ENCODE data around the gene FAM227B.
A peak's percentile ranks its signal among the peaks of the same experiment; 100 is the strongest.
"Not testable (repeated sequence)": the region's sequence is repeated elsewhere in the genome, so short reads cannot be mapped to it uniquely, and the experiment has no call there.

Gene FAM227B

GRCh38 chr15:49430046-49430445, 190.6 kb downstream of the FAM227B start:
- no peak for DNase-seq

- peak; percentile 35 for DNase-seq
Measured at GRCh38 chr15:49428409-49429095, 192.1 kb downstream of the FAM227B start.

GRCh38 chr15:49427372-49427771, 193.2 kb downstream of the FAM227B start:
- no peak for DNase-seq

GRCh38 chr15:49424954-49425353, 195.7 kb downstream of the FAM227B start:
- peak; percentile 25 for DNase-seq

GRCh38 chr15:49423901-49424550, 196.6 kb downstream of the FAM227B start:
- DNase-seq = no peak

- DNase-seq = no peak
Measured at GRCh38 chr15:49423021-49423420, 197.6 kb downstream of the FAM227B start, which contains the start of gene FGF7. Gene FGF7 (plus strand): TSS chr15:49423242. CDS start chr15:49424298, 1,056 bp downstream.

- peak; percentile 41 for DNase-seq
Measured at GRCh38 chr15:49421991-49422390, 198.6 kb downstream of the FAM227B start.

- no peak for DNase-seq
Measured at GRCh38 chr15:49418811-49419210, 201.8 kb downstream of the FAM227B start.

GRCh38 chr15:49415638-49416037, 205.0 kb downstream of the FAM227B start:
- peak; percentile 86 for DNase-seq

- no peak for DNase-seq
Measured at GRCh38 chr15:49415149-49415548, 205.5 kb downstream of the FAM227B start.

GRCh38 chr15:49412797-49413196, 207.8 kb downstream of the FAM227B start:
- peak; percentile 23 for DNase-seq

GRCh38 chr15:49410641-49411040, 210.0 kb downstream of the FAM227B start:
- no peak for DNase-seq

GRCh38 chr15:49406352-49407118, 214.1 kb downstream of the FAM227B start:
- DNase-seq = no peak

- not testable (repeated sequence) for DNase-seq
Measured at GRCh38 chr15:49402515-49403296, 217.9 kb downstream of the FAM227B start.

GRCh38 chr15:49387471-49387870, 233.1 kb downstream of the FAM227B start:
- no peak for DNase-seq

- DNase-seq = peak; percentile 27
Measured at GRCh38 chr15:49383266-49383665, 237.4 kb downstream of the FAM227B start.

- DNase-seq = no peak
Measured at GRCh38 chr15:49382394-49382793, 238.2 kb downstream of the FAM227B start.

GRCh38 chr15:49380912-49381311, 239.7 kb downstream of the FAM227B start:
- DNase-seq = no peak

- no peak for DNase-seq
Measured at GRCh38 chr15:49379996-49380395, 240.6 kb downstream of the FAM227B start.

- no peak for DNase-seq
Measured at GRCh38 chr15:49372366-49372765, 248.3 kb downstream of the FAM227B start.

- peak; percentile 36 for DNase-seq
Measured at GRCh38 chr15:49370782-49371181, 249.8 kb downstream of the FAM227B start.

GRCh38 chr15:49366496-49366895, 254.1 kb downstream of the FAM227B start:
- no peak for DNase-seq

GRCh38 chr15:49361370-49361769, 259.2 kb downstream of the FAM227B start:
- no peak for DNase-seq

Measured in EL (cell line).